Kidney tubule cell (primary cell): Measurements from ENCODE around the gene BPTF.
"Not testable (repeated sequence)": the region's sequence is repeated elsewhere in the genome, so short reads cannot be mapped to it uniquely, and the experiment has no call there.

Experiments
- DNase-seq: peaks from one replicate; pipeline ENCODE4 v3.0.0-alpha.2; 2018; ENCODE audit warnings: low spot score

BPTF gene, protein sequence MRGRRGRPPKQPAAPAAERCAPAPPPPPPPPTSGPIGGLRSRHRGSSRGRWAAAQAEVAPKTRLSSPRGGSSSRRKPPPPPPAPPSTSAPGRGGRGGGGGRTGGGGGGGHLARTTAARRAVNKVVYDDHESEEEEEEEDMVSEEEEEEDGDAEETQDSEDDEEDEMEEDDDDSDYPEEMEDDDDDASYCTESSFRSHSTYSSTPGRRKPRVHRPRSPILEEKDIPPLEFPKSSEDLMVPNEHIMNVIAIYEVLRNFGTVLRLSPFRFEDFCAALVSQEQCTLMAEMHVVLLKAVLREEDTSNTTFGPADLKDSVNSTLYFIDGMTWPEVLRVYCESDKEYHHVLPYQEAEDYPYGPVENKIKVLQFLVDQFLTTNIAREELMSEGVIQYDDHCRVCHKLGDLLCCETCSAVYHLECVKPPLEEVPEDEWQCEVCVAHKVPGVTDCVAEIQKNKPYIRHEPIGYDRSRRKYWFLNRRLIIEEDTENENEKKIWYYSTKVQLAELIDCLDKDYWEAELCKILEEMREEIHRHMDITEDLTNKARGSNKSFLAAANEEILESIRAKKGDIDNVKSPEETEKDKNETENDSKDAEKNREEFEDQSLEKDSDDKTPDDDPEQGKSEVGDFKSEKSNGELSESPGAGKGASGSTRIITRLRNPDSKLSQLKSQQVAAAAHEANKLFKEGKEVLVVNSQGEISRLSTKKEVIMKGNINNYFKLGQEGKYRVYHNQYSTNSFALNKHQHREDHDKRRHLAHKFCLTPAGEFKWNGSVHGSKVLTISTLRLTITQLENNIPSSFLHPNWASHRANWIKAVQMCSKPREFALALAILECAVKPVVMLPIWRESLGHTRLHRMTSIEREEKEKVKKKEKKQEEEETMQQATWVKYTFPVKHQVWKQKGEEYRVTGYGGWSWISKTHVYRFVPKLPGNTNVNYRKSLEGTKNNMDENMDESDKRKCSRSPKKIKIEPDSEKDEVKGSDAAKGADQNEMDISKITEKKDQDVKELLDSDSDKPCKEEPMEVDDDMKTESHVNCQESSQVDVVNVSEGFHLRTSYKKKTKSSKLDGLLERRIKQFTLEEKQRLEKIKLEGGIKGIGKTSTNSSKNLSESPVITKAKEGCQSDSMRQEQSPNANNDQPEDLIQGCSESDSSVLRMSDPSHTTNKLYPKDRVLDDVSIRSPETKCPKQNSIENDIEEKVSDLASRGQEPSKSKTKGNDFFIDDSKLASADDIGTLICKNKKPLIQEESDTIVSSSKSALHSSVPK (N-terminal part only)

DNA sequence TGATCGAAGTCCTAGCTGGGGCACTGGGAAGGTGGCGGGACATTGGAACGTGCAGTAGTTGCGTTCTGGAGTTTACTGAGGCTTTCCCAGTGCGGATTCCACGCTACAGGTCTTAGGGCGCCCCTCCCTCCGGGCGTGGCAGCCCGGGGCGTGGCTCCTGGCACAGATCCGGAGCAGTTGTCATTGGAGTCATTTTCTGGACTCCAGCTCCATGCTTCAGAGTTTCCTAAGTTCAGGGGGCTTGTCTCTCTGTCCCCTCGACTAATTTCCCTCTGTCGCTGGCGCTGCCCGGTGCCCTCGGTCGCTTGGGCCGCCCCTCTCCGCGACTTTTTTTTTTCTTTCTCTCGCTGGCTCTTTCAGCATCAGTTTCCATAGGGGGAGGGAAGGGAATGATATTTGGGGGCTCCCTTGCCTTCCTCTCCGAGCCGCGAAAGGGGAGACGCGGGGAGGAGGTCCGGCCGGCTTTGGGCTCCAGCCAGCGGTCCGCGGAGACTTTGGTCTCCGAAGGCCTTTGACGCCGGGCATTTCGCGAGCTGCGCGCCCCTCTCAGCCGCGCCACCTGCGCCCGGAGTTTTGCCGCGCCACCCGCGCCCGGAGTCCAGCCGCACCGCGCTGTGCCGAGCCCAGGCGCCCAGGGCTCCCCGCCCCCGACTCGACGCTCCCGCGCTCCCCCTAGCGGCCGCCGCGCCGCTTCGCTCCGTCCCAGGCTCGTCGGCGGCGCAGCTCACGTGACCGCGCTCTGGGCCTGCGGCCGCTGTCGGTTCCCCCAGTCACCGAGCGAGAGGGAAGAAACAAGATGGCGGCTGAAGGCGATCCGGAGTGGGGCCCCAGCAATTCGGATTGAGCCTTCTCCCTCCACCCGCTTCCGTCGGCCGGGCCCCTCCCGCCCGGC, at the start of gene BPTF:
BPTF (plus strand) TSS at position 769 of the 892 bp plus-strand sequence. CDS start 222 bp downstream, outside the sequence.
- peak; percentile 90 for DNase-seq

DNA sequence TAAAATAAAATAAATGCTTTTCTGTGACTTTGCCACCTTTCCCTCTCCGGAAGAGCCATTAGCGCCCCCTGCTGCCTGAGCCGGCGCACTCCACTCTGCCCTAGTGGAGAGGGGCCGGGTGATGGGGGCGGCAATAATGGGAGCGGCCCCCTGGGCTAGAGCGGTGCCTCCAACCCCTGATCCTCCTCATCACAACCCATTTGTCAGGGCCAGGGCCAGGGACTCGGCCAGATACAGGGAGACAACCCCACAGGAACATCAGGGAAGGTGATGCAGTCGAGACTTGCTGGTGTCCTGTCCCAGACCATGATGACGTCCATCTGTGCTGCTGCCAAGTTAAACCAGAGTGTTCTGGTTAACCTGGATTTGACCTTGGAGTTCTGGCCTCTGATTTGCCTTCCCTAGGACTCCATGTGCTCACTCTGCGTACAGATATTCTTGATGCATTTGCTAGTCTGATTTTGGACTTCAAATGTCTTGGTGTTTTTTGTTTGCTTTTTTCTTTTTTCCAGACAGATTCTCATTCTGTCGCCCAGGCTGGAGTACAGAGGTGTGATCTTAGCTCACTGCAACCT, 46.1 kb upstream of the BPTF start:
- peak; percentile 29 for DNase-seq

- DNase-seq, result no peak
These were observed 40.8 kb upstream of the BPTF start for GRCh38 chr17:67784364-67785121.

DNA sequence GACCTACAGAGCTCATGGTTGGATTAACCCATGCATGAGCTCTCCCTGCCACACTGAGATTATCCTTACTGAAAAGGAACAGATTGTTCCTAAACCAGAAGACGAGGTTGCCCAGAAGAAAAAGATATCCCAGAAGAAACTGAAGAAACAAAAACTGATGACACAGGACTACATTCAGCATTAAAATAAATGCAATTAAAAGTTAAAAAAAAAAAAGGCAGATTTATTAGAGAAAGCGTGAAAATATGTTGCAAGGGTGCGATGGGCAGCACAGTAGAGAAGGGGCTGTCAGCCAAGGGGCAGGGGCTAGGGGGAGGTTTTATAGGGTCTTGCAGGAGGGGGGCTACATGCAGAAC, 40.2 kb upstream of the BPTF start:
- no peak for DNase-seq

GRCh38 chr17:67785504-67785903, 39.8 kb upstream of the BPTF start:
- DNase-seq, result no peak

- peak; percentile 76 for DNase-seq
These were observed 24.8 kb upstream of the BPTF start for GRCh38 chr17:67800495-67800928.

DNA sequence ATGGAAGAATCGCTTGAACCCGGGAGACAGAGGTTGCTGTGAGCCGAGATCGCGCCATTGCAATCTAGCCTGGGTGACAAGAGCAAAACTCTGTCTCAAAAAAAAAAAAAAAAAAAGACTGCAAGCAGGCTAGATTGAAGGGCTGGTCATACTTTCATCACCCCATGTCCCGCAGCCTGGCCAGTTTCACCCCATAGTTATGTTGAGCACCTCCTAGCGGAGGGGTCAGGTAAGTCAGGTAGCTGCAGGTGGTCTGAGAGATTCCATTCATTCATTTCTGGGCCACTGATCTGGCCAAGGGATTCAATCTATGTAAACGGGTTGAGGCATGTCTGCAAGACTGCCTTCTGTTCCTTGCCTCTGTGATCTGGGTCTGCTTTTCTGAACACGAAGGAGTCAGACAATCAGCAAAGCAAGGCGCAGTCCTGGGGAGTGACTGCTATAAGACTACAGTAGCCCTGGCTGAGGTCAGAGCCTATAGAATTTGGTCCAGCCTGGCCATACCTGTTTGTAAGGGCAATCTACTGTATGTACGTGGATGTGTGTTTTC, 23.6 kb upstream of the BPTF start:
- no peak for DNase-seq

DNA sequence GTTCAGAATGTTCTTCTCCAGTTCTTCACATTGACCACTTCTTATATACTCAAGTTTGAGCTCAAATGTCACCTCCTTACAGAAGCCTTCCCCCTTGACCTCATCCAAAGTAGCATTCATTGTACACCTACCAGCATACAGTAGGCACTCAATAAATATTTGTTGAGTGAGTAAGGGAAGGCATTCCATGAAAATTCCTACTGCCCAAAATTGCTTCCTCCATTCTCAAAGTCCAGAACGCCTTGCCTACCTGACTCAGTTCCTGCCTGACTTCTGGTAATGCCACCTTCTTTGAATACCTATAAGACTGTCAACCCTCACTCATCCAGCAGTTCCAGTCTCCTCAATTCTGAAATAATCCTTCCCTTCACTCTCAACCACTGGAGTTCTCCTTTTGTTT, 14.8 kb upstream of the BPTF start:
- peak; percentile 54 for DNase-seq

DNA sequence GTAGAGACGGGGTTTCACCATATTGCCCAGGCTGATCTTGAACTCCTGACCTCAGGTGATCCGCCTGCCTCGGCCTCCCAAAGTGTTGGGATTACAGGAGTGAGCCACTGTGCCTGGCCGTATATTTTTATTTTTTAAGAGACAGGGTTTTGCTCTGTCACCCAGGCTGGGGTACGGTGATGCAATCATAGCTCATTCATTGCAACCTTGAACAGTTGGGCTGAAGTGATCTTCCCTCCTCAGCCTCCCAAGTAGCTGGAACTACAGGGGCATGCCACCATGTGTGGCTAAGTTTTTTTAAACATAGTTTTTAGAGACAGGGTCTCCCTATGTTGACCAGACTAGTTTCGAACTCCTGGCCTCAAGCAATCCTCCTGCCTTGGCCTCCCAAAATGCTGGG, 12.9 kb upstream of the BPTF start:
- DNase-seq, result not testable (repeated sequence)

DNA sequence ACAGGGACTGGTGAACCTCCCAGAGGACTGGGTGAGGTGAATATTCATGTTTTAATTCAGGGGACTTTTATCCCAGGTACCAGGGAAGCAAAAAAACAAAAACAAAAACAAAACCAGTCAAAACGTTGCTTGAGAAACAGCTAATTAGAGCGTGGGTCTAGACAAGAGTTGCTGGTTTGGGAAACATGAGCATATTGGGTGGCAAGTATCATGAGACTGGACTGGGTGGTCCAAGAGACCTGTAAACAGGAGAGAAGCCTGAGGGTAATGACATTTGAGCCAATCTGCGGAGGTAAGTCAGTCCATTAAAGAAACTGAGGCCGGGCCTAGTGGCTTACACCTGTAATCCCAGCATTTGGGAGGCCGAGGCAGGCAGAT, 11.5 kb upstream of the BPTF start:
- no peak for DNase-seq

DNA sequence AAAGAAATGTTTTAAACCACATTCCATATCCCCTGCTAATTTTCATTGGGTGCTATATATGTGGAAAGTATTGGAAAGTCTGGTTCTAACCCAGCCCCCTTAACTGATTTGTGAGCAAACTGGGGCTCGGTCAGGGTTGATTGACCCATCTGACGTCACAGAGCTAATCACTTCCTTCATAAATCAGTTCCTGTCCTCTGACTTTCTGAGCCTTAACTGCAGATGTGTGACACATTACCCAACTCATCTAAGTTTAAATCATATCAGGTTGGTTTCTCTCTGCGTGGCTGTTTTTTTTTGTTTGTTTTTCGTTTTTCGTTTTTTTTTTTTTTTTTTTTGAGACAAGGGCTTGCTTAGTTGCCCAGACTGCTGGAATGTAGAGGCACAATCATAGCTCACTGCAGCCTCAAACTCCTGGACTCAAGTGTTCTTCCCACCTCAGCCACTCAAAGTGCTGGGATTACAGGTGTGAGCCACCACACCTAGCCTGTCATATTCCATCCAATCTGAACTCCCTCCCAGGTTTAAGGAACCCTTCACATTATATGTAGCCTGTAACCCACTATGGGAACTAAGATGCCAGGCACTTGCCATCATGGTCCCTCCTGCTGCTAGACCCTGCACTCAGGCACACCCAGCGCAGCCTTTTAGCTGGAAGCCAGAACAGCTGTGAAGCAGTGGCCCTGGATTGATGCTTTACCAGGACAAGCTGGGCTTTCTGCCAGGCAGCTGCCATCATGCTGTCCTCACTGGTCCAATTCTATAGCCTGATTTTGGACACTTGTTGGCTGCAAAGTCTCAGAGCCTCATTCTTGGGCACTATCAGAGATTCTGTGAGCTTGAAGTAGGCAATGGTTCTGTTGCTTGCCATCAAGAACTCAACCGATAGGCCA, 6.9 kb upstream of the BPTF start:
- DNase-seq, result peak; percentile 74

DNA sequence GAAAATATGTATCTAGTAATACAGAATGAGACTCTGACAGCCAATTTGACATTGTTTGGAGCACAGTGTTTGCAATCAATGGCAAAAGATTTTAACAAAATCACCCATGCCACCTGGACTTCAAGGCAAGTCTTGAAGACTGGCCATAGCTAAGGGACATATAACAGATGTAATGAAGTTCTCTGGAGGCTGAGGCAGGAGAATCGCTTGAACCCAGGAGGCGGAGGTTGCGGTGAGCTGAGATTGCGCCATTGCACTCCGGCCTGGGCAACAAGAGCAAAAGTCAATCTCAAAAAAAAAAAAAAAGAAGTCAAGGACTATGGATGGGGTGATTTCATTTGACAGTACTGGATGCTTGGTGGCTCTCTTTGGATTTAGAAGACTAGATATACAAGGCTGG, 5.6 kb upstream of the BPTF start:
- no peak for DNase-seq

GRCh38 chr17:67821871-67822367, 3.4 kb upstream of the BPTF start:
- no peak for DNase-seq

DNA sequence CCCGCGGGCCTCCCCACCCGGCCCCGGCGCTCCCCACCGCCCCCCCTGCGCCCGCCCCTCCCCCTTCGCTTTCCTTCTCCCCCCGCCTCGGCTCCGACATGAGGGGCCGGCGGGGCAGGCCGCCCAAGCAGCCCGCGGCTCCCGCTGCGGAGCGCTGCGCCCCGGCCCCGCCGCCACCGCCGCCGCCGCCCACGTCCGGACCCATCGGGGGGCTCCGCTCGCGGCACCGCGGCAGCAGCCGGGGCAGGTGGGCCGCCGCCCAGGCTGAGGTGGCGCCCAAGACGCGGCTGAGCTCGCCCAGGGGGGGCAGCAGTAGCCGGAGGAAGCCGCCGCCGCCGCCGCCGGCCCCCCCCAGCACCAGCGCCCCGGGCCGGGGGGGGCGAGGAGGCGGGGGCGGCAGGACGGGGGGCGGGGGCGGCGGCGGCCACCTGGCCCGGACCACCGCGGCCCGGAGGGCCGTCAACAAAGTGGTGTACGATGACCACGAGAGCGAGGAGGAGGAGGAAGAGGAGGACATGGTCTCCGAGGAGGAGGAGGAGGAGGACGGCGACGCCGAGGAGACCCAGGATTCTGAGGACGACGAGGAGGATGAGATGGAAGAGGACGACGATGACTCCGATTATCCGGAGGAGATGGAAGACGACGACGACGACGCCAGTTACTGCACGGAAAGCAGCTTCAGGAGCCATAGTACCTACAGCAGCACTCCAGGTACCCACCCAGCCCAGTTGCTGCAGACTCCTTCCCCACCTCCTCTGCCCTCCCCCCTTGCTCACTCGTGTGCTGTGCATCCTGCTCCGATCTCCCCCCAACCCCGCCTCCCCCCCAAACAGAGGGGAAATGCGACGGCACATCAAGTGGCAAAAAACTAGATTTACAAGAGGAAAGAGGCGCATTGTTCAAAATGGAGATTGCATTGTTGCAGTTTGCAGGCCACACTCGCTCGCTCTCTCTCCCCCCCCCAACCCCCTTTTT, 611 bp downstream of the BPTF start:
- DNase-seq, result peak; percentile 47

GRCh38 chr17:67829331-67829730, 4.0 kb downstream of the BPTF start:
- DNase-seq, result peak; percentile 71

DNA sequence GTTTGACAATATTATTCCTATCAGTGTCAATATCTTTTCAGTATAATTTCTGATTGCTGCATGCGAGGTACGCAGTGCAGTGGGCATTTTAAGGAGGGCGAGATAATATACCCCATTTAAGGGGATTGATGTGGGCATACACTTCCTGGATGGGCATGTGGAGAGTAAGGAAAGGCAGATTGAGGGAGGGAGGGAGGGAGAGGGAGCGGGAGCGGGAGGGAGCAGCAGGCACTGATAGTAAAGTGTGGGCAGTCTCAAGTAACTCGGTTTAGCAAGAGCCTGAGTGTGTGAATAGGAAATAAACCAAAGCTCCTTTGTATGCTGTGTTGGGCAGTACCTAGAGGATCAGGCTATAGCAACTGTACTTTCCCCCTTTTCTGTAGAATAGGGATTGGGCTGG, 5.1 kb downstream of the BPTF start:
- DNase-seq, result no peak

DNA sequence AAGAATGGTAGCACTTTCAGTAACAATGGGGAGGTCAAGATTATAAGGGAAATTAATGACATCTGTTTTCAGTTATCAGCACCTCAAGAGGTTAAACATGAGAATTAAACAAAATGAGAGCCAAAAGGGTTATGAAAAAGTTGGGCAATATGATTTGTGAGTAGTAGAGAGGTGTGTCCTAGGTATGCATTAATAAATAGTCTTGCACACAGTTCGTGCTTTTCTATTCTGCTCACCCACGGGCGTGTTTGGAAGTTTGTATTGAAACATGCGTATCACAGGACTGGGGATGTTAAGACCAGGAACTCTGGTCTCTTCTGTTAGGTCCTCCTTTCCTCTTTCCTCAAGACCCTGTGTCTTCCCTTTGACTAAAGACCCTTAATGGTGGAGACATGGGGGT, 6.0 kb downstream of the BPTF start:
- no peak for DNase-seq
